SK-N-MC (cell line): ENCODE results near the gene PCK2.

Experiments used
- DNase-seq: peaks from one replicate; pipeline ENCODE4 v3.0.0-alpha.2; 2011; ENCODE audit warnings: low read depth, low spot score
- H3K27ac ChIP-seq: fragments of 200-600 bp; sonication (generic); 2 replicates; pipeline ENCODE4 v1.5.1; 2016; ENCODE audit warnings: mixed run types
- H3K36me3 ChIP-seq: fragments of 200-600 bp; sonication (generic); 2 replicates; pipeline ENCODE4 v1.6.1; 2017; ENCODE audit warnings: antibody characterized with exemption, low read length, mixed read lengths; ENCODE audit not compliant: insufficient read depth
- H3K4me3 ChIP-seq: fragments of 200-600 bp; sonication (generic); 2 replicates; pipeline ENCODE4 v1.5.1; 2016
- H3K9ac ChIP-seq: fragments of 200-600 bp; sonication (generic); 2 replicates; pipeline ENCODE4 v1.8.0; 2017; ENCODE audit warnings: mixed run types, mixed read lengths; ENCODE audit not compliant: insufficient read length
- H3K9me3 ChIP-seq: fragments of 200-600 bp; sonication (generic); 2 replicates; pipeline ENCODE4 v1.6.1; 2017; ENCODE audit warnings: low read depth, mild to moderate bottlenecking, antibody characterized with exemption, low read length, moderate library complexity, mixed read lengths
- EZH2 ChIP-seq: fragments of 200-600 bp; sonication (generic); IDR thresholded peaks from one replicate; pipeline ENCODE4 v1.6.1; 2017; ENCODE audit warnings: antibody characterized with exemption
- FOXP2 ChIP-seq: optimal IDR thresholded peaks from 2 replicates; pipeline ENCODE3; 2011; ENCODE audit warnings: mild to moderate bottlenecking, moderate library complexity; ENCODE audit not compliant: insufficient read depth; ENCODE audit errors: extremely low read length, control extremely low read depth
- POLR2AphosphoS5 ChIP-seq: IDR thresholded peaks from 2 replicates; pipeline ENCODE4 v1.6.1; 2012; ENCODE audit warnings: mild to moderate bottlenecking, low read depth, low read length, borderline replicate concordance

Gene PCK2

GRCh38 chr14:24059841-24060388 is 34.2 kb upstream of the PCK2 start:
- Histone ChIP-seq H3K4me3 (no peak overlapping the region), H3K9me3 (no peaks in the 10 kb centered on the region), H3K9ac (no peak overlapping the region), H3K27ac (no peak overlapping the region), H3K36me3 (no peaks in the 10 kb centered on the region)
- DNase-seq: no peak
- TF ChIP-seq EZH2 (no peak), POLR2AphosphoS5 (no peak)

GRCh38 chr14:24060443-24060842 is 33.7 kb upstream of the PCK2 start:
- Histone ChIP-seq H3K4me3 (no peak overlapping the region), H3K36me3 (no peaks in the 10 kb centered on the region), H3K27ac (no peak overlapping the region), H3K9me3 (no peaks in the 10 kb centered on the region), H3K9ac (no peak overlapping the region)
- DNase-seq: no peak
- no peak for TF ChIP-seq POLR2AphosphoS5
- no peak for TF ChIP-seq EZH2
- TF ChIP-seq FOXP2: no peak

GRCh38 chr14:24060984-24061913 is 32.9 kb upstream of the PCK2 start:
- H3K4me3 ChIP-seq: no peak overlapping the region
- no peak overlapping the region for H3K9ac ChIP-seq
- H3K9me3 ChIP-seq: no peaks in the 10 kb centered on the region
- no peaks in the 10 kb centered on the region for H3K36me3 ChIP-seq
- no peak overlapping the region for H3K27ac ChIP-seq
- TF ChIP-seq POLR2AphosphoS5 (no peak), FOXP2 (no peak), EZH2 (no peak)
- no peak for DNase-seq

- TF ChIP-seq POLR2AphosphoS5: no peak
- DNase-seq: no peak
- Histone ChIP-seq H3K9me3 (no peaks in the 10 kb centered on the region), H3K36me3 (no peaks in the 10 kb centered on the region), H3K27ac (no peak overlapping the region), H3K4me3 (no peak overlapping the region), H3K9ac (no peak overlapping the region)
Measured at GRCh38 chr14:24062216-24062980, 31.7 kb upstream of the PCK2 start.

- Histone ChIP-seq H3K9ac (no peak overlapping the region), H3K27ac (no peak overlapping the region), H3K4me3 (no peak overlapping the region), H3K9me3 (no peaks in the 10 kb centered on the region), H3K36me3 (no peaks in the 10 kb centered on the region)
- no peak for DNase-seq
- TF ChIP-seq FOXP2 (no peak), EZH2 (no peak), POLR2AphosphoS5 (no peak)
Measured at GRCh38 chr14:24063263-24063836, 30.8 kb upstream of the PCK2 start.

- H3K9ac ChIP-seq: no peak overlapping the region
- DNase-seq: no peak
- no peak overlapping the region for H3K27ac ChIP-seq
- H3K9me3 ChIP-seq: no peaks in the 10 kb centered on the region
- TF ChIP-seq FOXP2: no peak
- no peak for TF ChIP-seq EZH2
- TF ChIP-seq POLR2AphosphoS5: no peak
- no peak overlapping the region for H3K4me3 ChIP-seq
- no peaks in the 10 kb centered on the region for H3K36me3 ChIP-seq
Measured at GRCh38 chr14:24064091-24064795, 29.9 kb upstream of the PCK2 start.

GRCh38 chr14:24064856-24065255 is 29.3 kb upstream of the PCK2 start:
- TF ChIP-seq EZH2 (no peak), POLR2AphosphoS5 (no peak), FOXP2 (no peak)
- Histone ChIP-seq H3K27ac (no peak overlapping the region), H3K9me3 (no peaks in the 10 kb centered on the region), H3K9ac (no peak overlapping the region), H3K4me3 (no peak overlapping the region), H3K36me3 (no peaks in the 10 kb centered on the region)
- DNase-seq: no peak

- Histone ChIP-seq H3K4me3 (no peak overlapping the region), H3K36me3 (no peaks in the 10 kb centered on the region), H3K9ac (no peak overlapping the region), H3K27ac (no peak overlapping the region), H3K9me3 (no peaks in the 10 kb centered on the region)
- no peak for DNase-seq
- TF ChIP-seq FOXP2: no peak
- TF ChIP-seq POLR2AphosphoS5: no peak
- no peak for TF ChIP-seq EZH2
Measured at GRCh38 chr14:24065408-24065807, 28.7 kb upstream of the PCK2 start.
